GM12891 (cell line): ENCODE results near the gene KLC4. TPM values are rescaled to one million over a fixed set of nuclear protein-coding genes. Genes with fewer than 3 reads are reported as not detected.
A peak's percentile ranks its signal among the peaks of the same experiment; 100 is the strongest.

Experiments
- DNase-seq: peaks from one replicate; pipeline ENCODE4 v3.0.0; 2011; ENCODE audit warnings: low spot score; ENCODE audit not compliant: insufficient read length
- FAIRE-seq: peaks from 2 replicates; lab custom pipeline; 2011; peaks lifted over from hg19 to GRCh38; lab: Jason Lieb, UNC
- PAX5 ChIP-seq: IDR thresholded peaks from 2 replicates; pipeline ENCODE4 v1.6.1; 2011; ENCODE audit warnings: low read length, moderate library complexity, mild to moderate bottlenecking; ENCODE audit not compliant: insufficient read depth, severe bottlenecking
- POLR2A ChIP-seq: IDR thresholded peaks from 2 replicates; pipeline ENCODE4 v1.6.1; 2011; ENCODE audit warnings: low read depth, low read length, control low read depth
- POLR2AphosphoS5 ChIP-seq: IDR thresholded peaks from 2 replicates; pipeline ENCODE4 v1.6.1; 2011; ENCODE audit warnings: low read depth, low read length, control low read depth
- POU2F2 ChIP-seq: IDR thresholded peaks from 2 replicates; pipeline ENCODE4 v1.6.1; 2011; ENCODE audit warnings: low read depth, mild to moderate bottlenecking, control low read depth, low read length, moderate library complexity
- SPI1 ChIP-seq: IDR thresholded peaks from 2 replicates; pipeline ENCODE4 v1.6.1; 2011; ENCODE audit warnings: low read depth, low read length, control low read depth
- TAF1 ChIP-seq: IDR thresholded peaks from 2 replicates; pipeline ENCODE4 v1.6.1; 2011; ENCODE audit warnings: low read depth, low read length, control low read depth
- polyA plus RNA-seq: library from polyadenylated mRNA; unstranded; fragments of >200 nt; gene quantifications from one replicate; pipeline ENCODE4 v1.2.1, GENCODE V29; 2012; ENCODE audit warnings: low read depth, missing spikeins, inconsistent platforms; ENCODE audit not compliant: missing spikeins

The KLC4 gene
- polyA plus RNA-seq, result 9.9 TPM

DNA sequence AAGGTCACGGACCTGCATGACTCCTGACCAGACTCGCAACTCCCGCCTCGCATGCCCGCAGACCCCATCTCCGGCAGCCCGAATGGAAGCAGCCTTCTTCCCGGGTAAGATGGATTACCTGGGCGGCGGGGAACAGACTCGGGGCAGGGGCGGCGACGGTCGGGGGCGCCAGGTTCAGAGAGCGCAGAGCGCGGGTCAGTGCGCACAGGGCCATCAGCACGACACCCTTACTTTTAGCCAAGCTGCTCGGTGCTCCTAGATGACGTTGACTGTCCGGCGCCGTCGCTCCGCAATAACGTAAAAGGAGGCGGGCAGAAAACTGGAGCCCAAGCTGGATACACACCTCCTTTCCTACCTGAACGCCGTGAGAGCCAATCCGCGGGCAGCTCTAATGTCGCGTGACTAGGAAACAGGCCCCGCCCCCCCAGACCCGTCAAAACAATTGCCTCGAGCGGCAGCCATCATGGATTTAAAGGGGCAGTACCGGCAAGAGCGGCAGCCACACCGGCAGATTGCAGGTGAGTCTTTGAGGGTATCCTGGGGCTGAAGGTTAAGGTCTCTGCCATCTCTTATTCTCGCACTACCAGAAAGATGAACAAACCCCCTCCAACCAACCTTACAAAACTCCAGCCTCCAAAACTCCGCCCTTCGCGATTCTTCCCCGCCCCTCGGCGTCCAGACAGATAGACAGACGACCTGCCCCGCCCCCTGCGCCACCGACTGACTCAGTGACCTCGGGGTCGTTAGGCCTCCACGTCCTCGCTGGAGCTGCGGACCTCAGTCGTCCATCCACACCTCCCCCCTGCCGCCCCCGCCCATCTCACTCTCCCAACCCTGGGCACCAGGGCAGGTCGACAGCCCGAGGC, at the start of gene KLC4, which contains the start of gene MRPL2:
Gene KLC4 (plus strand): TSS at position 464 of the 866 bp plus-strand sequence. CDS start 1,705 bp downstream, outside the sequence.
Gene MRPL2 (minus strand): TSS at position 267 of the 866 bp plus-strand sequence. CDS start 53 bp downstream, at position 214.
- TF ChIP-seq TAF1 (peak; percentile 72), SPI1 (no peak), POLR2A (peak; percentile 88), POLR2AphosphoS5 (peak; percentile 86), POU2F2 (no peak), PAX5 (no peak)
- DNase-seq (peak; percentile 100), FAIRE-seq (peak; percentile 90)

DNA sequence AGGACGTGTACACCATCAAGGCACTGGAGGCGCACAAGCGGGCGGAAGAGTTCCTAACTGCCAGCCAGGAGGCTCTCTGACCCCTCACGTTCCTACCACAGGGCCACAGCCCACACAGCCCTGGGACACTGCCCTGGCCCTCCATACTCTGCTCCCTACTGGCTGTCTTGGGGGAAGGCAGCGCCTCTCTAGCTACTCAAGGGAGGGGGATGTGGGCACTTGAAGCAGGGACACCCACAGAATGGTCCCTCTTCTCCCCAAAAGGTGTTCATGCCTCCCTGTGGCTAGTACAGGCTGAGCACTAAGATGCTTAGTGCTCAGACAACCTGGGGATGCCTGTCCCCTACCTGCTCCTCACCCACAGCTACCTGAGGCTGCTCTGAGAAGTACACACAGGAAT, 48.2 kb upstream of the KLC4 start:
- TF ChIP-seq POLR2AphosphoS5, result no peak
- TF ChIP-seq PAX5, result no peak
- no peak for TF ChIP-seq TAF1
- TF ChIP-seq SPI1, result no peak
- TF ChIP-seq POLR2A, result no peak
- TF ChIP-seq POU2F2, result no peak
- FAIRE-seq (no peak), DNase-seq (no peak)

DNA sequence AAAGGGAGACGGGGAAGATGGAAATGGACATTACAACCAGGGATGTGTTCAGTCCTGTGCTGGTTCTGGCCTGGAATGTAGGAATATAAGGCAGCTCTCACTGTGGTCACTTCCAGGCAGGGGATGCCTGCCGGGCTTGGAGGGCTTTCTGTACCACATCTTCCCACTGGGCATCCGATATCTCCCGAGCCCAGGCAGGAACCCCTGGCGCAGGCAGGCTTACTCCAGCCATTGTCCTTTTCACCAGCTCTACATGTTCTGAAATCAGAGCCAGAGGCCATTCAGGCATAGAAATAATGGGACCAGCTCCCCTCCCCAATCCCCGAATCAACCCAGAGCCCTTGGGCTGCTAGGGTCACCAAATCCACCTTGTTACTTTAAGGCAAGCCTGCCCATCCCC, 47.1 kb upstream of the KLC4 start:
- no peak for FAIRE-seq
- TF ChIP-seq POLR2AphosphoS5 (no peak), POU2F2 (no peak), PAX5 (no peak), POLR2A (no peak)

DNA sequence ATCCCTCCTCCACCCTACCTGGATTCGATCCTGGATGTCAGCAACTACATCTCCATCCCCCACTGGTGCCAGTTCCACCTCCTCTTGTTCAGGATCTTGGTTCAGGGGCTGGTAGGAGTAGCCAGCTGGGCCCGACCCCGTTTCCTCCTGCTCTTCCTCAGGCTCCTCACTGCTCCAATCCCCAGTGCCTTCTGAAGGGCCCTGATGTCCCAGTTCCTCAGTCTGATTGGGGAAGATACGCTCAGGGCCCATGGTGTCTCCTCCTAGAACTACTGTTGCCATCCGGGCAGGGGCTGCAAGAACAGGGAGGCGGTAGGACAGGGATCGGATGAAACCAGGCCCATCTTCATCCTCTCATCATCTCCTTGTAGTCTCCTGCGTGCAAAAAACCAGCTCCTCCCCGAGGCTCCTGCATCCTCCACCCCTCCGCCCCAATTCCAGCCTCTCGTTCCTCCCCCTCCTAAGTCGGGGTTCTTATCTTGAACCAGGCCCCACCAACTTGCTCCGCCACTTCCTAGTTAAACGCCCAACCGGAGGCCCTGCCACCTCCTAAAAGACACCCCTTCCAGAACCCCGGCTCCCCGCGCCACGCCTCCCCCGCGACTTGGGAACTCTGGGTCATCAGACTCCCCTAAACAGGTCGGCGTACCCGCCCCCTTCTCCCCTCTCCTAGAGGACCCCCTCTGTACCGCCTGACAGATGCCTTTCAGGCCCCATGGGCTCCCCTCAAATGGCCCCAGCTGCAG, 46.2 kb upstream of the KLC4 start:
- DNase-seq, result peak; percentile 24
- no peak for FAIRE-seq

More for the DNA sequence above, 47.1 kb upstream of the KLC4 start:
- no peak for DNase-seq

DNA sequence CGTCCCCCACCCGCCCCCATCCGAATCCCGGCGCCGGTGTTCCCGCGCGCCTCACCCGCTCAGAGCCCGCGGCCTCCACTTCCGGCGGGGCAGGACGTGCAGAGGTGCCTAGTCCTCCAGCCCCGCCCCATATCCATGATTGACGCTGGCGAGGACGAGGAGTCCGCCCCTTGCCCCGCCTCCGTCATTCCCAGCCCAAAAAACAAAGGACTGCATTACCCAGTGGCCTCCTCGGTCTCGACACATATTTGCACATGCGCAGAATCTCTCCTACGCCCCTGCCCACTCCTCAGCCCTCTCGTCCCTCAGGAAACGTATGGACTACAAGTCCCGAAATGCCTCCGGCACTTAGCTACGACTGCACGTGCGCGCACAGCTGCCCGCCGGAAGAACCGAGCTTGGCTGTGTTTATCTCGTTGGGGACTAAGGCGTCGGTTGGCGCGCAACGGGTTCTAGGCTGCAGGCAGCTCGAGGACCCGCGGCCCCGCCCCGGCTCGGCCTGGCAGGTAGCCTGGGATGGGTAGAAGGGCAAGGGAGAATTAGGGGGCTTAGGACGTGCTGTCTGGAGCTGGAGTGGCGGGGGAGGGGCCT, 45.5 kb upstream of the KLC4 start, which contains the start of the genes KLHDC3 and MEA1:
Gene KLHDC3 (plus strand): TSS at position 407 of the 591 bp plus-strand sequence. CDS start 2,944 bp downstream, outside the sequence.
Gene MEA1 (minus strand): TSS at position 104 of the 591 bp plus-strand sequence. CDS start 133 bp downstream, outside the sequence.
- DNase-seq (peak; percentile 97), FAIRE-seq (peak; percentile 99)
- TF ChIP-seq POLR2A (no peak), SPI1 (no peak)

More for the DNA sequence above, 46.2 kb upstream of the KLC4 start:
- TF ChIP-seq TAF1 (no peak; the same call in 1 of the 2 replicates), PAX5 (no peak), SPI1 (no peak), POLR2A (no peak), POLR2AphosphoS5 (no peak), POU2F2 (no peak)

DNA sequence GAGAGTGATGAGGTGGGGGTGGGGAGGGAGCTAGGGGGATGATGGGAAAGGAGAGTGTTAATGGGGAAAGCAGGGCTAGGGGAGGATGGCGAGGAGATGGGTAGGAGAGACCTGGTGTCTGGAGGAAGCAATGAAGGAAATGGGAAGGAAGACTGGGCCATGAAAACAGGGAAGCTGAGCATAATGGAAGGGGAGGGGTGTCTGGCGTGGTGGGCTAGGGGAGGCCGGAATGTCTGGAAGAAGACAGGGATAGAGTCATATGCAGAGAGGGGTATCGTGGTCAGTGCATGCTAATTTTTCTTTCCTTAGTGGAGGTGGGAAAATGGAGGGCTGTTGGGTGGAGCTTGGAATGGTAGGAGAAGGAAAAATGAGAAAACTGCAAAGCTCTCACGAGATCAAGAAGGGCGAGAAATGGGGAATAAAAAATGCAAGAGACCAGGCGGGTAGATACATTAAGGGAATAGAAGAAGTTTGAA, 45.0 kb upstream of the KLC4 start:
- TF ChIP-seq SPI1 (no peak), POLR2AphosphoS5 (no peak), TAF1 (no peak), POU2F2 (no peak), PAX5 (no peak), POLR2A (no peak)
- no peak for DNase-seq
- FAIRE-seq, result no peak

DNA sequence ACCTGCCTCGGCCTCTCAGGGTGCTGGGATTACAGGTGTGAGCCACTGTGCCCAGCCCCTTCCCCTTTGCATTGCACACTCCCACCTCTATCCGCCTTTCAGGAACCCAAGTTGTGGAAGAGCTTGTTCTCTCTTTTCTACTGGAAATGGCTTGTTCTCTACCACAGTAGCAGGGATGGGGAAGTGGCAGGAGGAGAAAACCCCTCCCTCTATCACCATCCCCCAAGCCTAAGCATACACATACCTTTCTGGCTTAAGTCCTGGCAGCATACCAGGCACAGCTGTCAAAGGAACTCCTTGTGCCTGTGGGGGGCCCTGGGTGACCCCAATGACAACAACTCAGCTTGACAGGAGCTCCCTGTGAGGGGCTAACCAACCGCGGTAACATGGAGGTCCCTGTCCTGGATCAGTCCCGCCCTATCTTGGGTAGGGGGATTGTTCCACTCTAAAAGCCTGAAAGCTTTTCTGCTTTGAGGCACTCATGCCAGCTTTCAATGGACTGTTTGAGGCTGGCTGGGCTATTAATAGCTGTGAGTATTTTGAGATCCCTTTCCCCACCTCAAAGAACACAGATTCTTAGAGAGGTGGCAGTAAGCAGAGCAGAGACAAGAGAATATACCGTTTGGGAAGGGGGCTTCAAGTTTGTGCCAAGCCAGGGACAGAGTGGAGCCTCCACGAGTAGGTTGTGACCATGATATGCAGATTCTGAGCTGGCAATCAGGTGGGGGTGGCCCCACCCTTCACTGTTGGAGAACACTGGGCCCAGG, 43.1 kb upstream of the KLC4 start:
- DNase-seq (no peak), FAIRE-seq (no peak)
- no peak for TF ChIP-seq SPI1
- no peak for TF ChIP-seq POLR2A
- TF ChIP-seq POU2F2, result no peak
- no peak for TF ChIP-seq PAX5
- no peak for TF ChIP-seq POLR2AphosphoS5
- no peak for TF ChIP-seq TAF1

DNA sequence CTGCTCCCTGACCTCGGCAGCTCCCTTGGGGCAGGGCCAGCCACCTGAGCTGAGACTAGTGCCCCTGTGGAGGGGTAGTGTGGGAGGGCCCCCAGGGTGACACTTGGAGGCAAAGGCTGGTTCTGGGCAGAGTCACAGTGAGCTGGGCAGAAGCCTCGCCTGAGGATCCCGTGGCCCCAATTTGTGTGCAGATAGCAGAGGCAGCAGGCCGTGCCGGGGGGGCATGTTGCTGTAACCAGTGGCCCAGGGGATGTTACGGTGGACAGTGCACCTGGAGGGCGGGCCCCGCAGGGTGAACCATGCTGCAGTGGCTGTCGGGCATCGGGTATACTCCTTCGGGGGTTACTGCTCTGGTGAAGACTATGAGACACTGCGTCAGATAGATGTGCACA, 42.5 kb upstream of the KLC4 start:
- TF ChIP-seq POU2F2, result no peak
- TF ChIP-seq POLR2AphosphoS5, result no peak
- TF ChIP-seq PAX5, result no peak
- TF ChIP-seq SPI1, result no peak
- TF ChIP-seq POLR2A, result no peak
- no peak for TF ChIP-seq TAF1
- DNase-seq (no peak), FAIRE-seq (no peak)
